Measurements from ENCODE around the gene ZMIZ2.
"Not testable (repeated sequence)": the region's sequence is repeated elsewhere in the genome, so short reads cannot be mapped to it uniquely, and the experiment has no call there.

Gene ZMIZ2, protein sequence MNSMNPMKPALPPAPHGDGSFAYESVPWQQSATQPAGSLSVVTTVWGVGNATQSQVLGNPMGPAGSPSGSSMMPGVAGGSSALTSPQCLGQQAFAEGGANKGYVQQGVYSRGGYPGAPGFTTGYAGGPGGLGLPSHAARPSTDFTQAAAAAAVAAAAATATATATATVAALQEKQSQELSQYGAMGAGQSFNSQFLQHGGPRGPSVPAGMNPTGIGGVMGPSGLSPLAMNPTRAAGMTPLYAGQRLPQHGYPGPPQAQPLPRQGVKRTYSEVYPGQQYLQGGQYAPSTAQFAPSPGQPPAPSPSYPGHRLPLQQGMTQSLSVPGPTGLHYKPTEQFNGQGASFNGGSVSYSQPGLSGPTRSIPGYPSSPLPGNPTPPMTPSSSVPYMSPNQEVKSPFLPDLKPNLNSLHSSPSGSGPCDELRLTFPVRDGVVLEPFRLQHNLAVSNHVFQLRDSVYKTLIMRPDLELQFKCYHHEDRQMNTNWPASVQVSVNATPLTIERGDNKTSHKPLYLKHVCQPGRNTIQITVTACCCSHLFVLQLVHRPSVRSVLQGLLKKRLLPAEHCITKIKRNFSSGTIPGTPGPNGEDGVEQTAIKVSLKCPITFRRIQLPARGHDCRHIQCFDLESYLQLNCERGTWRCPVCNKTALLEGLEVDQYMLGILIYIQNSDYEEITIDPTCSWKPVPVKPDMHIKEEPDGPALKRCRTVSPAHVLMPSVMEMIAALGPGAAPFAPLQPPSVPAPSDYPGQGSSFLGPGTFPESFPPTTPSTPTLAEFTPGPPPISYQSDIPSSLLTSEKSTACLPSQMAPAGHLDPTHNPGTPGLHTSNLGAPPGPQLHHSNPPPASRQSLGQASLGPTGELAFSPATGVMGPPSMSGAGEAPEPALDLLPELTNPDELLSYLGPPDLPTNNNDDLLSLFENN

DNA sequence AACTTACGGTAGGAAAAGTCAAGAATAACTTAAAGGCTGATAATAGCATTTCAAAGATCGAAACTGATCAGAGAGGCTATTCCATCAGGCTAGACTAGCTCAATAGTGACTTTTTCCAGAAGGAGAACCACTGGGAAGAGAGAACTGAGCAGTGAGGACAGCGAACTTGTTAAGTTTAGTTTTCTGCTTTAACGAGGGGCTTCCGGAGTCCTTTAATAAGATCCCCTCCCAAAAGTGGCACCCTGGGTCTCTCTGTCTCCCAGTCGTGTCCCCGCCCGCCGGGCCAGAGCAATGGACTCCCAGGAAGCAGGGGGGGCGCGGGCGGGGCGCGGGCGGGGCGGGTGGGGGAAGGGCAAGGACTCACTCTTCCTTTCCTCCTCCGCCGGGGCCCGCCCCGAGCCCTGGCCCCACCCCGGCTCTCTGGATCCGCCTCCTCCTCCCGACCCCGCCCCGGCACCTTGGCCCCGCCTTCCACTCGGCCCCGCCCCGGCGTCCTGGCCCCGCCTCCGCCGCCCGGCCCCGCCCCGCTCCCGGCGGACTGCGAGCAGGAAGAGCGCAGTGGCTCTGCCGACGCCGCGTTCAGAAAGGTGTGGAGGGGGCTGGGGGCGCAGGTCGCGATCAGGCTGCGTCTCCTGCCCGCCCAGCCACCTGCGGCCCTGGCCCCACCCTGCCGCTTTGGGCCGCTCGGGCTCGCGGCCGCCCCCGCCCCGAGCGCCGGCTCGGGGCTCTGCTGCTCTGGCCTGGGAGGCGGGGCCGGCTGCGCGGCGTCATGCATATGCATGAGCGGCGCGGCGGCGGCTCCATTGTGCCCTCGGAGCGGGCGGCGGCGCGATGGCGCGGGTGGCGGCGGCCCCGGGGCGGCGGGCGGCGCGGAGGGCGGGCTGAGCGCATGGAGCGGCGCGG, at the start of gene ZMIZ2:
TSS of gene ZMIZ2 (plus strand) at position 803 of the 903 bp plus-strand sequence. CDS start 7,403 bp downstream, outside the sequence.
- DNase-seq = peak; percentile 89 to 94 (median 90)

DNA sequence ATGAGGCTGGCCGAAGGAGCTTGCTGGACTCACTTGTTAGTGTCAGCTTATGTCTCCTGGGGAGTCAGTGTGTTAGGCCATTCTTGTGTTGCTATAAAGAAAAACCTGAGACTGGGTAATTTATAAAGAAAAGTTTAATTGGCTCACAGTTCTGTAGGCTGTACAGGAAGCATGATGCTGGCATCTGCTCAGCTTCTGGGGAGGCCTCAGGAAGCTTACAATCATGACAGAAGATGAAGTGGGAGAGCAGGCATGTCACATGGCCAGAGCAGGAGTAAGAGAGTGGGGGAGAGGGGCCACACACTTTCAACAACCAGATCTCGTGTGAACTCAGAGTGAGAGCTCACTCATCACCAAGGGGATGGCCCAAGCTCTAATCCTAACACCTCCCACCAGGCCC, 49.0 kb upstream of the ZMIZ2 start:
- DNase-seq = not testable (repeated sequence)

DNA sequence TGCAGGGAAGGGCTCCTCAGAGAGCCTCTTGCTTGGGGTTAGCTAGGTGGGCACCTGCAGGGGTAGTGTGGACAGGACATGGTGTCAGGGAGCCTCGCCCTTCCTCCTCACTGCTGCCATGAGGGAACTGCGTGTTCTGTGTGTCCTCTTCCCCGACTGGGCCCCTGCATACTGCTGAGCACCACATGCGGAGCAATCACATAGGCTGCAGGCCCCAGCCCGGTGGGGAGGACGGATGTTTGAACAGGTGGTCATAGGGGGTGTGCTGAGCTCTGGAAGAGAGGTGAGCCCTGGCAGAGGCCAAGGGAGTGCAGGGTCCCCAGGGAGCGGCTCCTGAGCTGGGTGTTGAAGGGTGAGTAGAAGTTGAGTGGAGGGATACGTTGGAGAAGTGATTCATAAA, 48.3 kb upstream of the ZMIZ2 start:
- DNase-seq = no peak

DNA sequence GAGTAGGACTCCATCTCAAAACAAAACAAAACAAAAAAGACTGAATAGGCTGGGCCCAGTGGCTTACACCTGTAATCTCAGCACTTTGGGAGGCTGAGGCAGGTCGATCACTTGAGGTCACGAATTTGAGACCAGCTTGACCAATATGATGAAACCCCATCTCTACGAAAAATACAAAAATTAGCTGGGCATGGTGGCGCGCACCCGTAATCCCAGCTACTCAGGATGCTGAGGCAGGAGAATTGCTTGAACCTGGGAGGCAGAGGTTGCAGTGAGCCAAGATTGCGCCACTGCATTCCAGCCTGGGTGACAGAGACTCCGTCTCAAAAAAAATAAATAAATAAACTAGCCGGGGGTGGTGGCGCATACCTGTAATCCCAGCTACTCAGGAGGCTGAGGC, 45.3 kb upstream of the ZMIZ2 start:
- DNase-seq = not testable (repeated sequence)

DNA sequence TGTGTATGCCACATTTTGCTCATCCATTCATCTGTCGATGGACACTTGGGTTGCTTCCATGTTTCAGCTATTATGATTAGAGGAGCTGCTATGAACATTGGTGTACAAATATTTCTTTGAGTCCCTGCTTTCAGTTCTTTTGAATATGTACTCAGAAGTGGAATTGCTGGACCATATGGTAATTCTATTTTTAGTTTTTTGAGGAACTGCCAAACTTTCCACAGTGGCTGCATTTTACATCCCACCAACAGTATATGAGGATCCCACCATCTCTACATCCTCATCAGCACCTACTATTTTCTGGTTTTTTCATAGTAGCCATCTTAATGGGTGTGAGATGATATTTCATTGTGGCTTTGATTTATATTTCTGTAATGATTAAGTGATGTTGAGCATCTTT, 44.7 kb upstream of the ZMIZ2 start:
- no peak for DNase-seq

DNA sequence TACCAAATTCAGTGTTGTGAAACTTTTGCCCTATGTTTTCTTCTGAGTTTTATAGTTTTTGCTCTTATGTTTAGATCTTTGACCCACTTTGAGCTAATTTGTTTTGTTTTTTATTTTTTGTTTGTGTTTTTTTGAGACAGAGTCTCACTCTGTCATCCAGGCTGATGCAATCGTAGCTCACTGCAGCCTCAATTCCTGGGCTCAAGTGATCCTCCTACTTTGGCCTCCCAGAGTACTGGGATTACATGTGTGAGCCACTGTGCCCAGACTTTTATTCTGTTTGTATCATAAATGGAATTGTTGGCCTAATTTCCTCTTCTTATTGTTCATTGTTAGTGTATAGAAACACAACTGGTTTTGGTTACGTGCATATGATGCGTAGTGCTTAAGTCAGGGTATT, 43.2 kb upstream of the ZMIZ2 start:
- DNase-seq = no peak

DNA sequence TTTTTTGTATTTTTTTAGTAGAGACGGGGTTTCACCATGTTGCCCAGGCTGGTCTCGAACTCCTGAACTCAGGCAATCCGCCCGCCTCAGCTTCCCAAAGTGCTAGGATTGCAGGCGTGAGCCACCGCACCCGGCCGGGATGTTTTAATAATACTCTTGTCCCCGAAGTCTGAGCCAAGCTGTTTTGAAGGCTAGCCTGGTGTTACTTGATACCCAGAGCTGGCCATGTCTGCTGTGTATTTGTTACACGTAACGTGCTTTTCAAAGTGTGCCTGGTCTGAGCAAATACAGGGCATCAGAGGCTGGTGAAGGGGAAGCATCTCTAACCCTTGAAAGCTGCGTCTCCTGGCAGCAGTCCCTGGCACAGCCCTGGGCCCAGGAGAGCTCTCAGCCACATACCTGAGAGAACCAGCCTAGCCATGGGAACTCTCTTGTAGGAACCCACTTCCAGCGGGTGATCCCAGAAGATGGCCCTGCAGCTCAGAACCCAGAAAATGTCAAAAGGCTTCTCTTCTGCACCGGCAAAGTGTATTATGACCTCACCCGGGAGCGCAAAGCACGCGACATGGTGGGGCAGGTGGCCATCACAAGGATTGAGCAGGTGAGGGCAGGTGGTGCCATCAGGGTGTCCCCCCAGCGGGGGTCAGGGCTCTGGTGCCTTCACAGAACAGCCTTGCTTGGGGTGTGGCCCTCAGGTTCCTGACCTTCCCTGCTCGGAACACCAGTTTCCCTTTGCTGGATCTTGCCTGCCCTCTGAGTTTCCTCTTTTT, 41.7 kb upstream of the ZMIZ2 start:
- no peak for DNase-seq

DNA sequence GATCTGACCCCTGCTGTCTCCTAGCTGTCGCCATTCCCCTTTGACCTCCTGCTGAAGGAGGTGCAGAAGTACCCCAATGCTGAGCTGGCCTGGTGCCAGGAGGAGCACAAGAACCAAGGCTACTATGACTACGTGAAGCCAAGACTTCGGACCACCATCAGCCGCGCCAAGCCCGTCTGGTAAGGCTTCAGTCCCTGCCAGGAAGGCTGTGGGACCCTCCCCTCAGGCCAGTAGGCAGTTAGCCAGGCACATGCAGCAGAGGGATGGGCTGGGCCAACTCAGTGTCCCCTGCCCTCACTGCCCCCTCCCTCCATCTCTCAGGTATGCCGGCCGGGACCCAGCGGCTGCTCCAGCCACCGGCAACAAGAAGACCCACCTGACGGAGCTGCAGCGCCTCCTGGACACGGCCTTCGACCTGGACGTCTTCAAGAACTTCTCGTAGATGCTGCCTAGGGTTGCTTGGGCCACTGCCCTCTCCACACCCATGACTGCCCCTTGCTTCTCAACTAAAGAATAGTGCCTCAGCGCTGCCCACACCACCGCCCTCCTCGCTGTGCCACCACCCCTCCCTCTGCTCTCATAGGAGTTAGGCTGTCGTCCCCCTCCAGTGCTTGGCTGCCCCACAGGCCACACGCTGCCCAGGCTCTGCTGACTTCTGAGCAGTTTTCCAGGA, 41.0 kb upstream of the ZMIZ2 start:
- no peak for DNase-seq

DNA sequence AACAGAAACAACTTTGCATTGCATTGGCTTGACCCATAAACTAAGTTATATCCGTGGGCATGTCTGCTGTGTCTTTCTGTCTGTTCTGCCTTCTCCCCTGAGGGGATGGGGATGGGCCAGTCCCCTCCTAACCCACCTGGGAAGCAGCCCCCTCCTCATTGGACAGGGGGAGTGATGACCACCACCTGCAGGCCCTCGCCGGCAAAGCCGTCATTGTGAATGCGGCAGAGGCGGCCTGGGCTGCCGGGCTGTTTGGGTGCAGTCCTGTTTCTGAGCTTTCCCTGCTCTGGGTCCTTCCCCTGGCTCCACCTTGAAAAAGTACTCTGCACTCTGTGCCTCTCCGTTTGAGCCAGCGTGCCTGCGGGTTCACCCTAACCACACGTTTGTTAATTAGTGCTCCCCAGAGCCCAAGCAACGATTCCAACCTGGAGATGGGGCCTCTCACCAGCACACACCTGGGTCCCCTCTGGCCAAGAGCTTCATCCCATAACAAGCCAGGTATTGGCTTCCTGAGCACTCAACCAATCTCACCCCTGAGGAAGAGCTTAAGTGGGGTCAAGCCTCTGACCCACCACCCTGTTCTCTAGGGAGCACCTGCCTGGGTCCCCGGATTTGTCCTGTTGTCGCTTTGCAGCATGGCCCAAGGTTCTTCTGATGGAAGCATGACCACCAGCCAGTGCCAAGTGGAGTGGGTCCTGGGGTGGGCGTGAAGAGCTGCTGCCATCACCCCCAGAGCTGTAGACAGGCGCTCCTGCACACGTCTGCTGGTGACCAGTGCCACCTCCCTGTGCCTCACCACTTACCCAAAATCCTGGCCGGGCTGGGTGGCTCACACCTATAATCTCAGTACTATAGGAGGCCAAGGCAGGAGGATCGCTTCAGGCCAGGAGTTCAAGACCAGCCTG, 39.4 kb upstream of the ZMIZ2 start:
- no peak for DNase-seq

DNA sequence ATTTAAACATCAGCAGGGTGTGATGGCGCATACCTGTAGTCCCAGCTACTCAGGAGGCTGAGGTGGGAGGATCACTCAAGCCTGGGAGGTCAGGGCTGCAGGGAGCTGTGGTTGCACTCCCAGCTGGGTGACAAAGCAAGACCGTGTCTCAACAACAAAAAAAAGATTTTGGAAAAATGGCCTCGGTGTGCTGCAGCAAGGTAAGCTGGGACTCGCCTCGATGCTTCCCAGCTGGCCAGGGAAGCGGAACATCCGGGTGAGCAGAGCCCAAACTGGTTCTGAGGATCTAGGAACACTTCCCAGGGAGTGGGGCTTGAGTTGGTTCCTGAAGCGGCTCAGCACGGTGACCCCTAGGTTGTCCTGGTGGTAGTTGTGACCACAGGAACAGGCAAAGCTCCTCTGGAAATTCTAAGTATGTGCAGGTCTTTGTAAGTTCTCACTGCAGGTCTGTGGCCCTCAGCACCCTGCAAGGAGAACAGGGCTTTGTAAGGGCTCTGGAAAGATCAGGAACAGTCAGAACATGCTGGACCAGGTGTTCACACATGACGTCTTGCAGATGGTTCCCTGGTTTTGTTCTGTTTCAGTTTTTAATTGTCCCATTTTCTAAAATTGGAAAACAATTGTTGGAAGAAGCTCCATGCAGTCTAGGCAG, 38.6 kb upstream of the ZMIZ2 start:
- no peak for DNase-seq

DNA sequence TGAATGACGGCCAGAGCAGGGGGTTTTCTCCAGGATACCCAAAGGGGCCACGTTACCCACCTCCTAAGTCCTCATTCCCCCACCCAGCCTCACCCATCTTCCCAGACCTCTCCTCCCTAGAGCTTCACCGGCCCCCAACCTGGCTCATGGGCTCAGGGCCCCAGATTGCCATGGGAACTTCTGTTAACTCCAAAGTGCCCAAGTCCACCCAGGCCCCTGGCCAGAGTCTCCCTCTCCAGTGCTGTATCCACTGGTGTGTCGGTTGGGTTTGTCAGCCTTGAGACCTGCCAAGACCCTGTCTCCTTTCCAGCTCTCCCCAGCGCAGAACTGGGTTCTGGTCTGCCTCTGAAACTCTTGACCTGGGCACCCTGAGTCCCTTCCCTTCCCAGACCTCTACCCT, 37.1 kb upstream of the ZMIZ2 start:
- DNase-seq = no peak

DNA sequence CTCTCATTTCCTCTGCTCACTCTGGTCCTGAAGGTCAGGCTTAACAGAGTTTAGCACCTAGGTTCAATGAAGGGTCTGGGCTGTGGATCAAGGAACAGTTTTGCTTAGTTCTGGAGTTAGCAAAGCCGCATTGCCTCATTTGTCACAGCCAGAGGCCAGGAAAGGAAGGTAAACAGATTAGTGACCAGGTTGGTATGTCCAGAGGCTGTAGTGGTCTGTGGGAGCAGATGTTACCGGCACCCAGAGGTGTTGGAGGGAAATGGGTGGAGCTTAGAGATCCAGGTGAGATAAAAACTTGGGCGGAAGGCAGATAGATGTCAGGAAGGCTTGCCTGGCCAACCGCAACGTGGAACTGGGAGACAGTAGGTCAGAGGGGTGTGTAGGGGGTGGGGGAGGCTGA, 36.6 kb upstream of the ZMIZ2 start:
- no peak for DNase-seq

DNA sequence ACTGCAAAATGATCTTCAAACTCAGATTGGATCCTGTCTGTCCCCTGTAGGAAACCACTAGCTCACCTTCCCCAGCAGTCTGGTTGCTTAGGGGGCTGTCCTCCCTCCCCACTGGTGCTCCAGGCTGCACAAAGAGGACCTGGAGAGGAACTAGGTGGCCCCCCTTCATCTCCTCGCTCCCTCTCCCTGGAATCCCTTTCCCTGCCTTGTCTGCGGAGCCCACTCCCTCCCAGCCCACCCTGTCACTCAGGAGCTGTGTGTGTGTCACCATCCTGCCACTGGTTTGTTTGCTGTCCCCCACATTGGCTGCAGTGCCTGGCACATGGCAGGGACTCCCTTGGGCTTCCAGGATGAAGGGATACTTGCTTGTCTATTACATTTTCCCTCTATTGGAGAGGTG, 35.5 kb upstream of the ZMIZ2 start:
- DNase-seq = no peak

DNA sequence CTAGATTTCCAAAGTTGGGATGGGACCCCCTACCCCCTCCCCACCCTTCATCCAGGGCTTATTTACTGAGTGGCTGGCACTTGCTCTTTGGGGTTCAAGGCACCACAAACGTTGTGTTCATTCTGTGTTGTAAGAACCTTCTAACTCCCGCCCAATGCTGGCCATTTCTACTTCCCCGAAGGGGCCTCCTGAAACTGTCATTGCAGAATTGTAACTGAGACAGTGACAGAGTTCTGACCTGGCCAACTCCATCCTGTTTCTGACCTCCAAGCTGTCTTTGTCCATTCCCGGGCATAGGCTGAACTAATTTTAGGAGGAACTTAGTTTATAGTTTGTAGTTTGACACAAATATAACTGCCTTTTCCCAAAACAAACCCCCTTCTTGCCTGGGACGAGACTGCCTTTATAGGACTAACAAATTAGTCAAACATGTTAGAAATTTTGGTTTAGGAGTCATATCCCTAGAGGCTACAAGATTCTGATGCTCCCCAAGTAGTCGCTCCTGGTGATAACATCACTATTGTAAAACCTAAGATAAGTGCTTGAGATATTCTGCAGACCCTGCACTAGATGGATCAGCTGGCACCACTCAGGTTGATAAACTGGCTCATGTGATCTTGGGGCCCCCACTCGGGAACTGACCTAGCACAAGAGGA, 34.8 kb upstream of the ZMIZ2 start:
- no peak for DNase-seq

DNA sequence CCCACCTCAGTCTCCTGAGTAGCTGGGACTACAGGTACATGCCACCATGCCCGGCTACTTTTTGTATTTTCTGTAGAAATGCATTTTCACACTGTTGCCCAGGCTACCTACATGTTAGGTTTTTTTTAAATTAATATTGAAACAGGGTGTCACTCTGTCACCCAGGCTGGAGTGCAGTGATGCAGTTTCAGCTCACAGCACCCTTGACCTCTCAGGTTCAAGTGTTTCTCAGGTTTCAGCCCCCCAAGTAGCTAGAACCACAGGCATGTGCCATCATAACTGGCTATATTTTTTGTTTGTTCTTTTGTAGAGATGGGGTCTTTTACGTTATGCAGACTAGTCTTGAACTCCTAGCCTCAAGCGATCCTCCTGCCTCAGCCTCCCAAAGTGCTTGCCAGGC, 32.4 kb upstream of the ZMIZ2 start:
- no peak for DNase-seq

DNA sequence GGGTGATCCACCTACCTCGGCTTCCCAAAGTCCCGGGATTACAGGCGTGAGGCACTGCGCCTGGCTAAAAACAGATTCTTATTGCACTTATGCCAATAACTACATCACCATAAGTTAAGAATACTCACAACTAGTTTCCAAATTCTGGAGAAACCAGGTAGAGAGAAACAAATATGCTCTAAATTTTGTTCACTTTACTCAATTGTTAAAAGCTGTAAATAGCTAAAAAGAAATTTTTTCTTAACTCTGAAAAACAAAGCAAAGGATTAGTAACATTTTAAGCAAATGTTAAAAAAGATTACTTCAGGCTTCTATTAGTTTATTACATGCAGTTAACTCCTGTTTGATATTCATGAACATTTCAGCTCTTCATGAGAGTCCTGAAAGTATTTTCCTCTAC, 28.3 kb upstream of the ZMIZ2 start:
- no peak for DNase-seq

DNA sequence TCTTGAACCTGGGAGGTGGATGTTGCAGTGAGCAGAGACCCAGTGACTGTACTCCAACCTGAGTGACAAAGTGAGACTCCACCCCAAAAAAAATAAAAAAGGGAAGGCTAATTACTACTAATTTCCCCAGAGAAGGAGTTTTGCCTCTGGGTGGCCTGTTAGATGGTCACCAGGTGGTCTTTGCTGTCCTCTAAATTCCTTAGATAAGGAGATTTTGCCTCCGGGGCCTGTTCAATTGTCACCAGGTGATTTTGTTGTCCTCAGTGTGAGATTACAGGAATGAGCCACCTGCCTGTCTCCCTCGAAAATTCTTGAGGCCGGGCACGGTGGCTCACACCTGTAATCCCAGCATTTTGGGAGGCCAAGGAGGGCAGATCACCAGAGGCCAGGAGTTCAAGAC, 24.4 kb upstream of the ZMIZ2 start:
- no peak for DNase-seq

DNA sequence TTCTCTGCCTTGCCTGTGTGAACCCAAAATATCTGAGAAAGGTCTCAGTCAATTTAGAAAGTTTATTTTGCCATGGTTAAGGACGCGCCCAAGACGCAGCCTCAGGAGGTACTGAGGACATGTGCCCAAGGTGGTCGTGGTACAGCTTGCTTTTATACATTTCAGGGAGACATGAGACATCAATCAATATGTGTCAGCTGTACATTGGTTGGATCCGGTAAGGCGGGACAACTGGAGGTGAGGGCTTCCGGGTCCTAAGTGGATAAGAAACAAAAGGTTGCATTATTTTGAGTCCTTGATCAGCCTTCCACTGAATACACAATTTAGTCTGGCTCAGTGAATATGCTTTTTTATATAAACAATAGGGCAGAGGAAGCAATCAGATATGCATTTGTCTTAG, 22.4 kb upstream of the ZMIZ2 start:
- DNase-seq = not testable (repeated sequence)

All from activated naive CD4-positive, alpha-beta T cell (primary cell).